Ammon's horn (tissue), 1 donor: ENCODE measurements around the gene BAIAP2L2.
A peak's percentile ranks its signal among the peaks of the same experiment; 100 is the strongest.
"Not testable (repeated sequence)": the region's sequence is repeated elsewhere in the genome, so short reads cannot be mapped to it uniquely, and the experiment has no call there.

Experiments used
- DNase-seq: peaks from one replicate; pipeline ENCODE4 v3.0.0-alpha.2; 2016; ENCODE audit warnings: low spot score

BAIAP2L2 gene

GRCh38 chr22:38038890-38039812, 71.3 kb downstream of the BAIAP2L2 start:
- DNase-seq = no peak

GRCh38 chr22:38038426-38038825, 72.1 kb downstream of the BAIAP2L2 start:
- peak; percentile 94 for DNase-seq

- not testable (repeated sequence) for DNase-seq
Measured at GRCh38 chr22:38037367-38038150, 72.9 kb downstream of the BAIAP2L2 start.

- no peak for DNase-seq
Measured at GRCh38 chr22:38036392-38037062, 74.0 kb downstream of the BAIAP2L2 start.

GRCh38 chr22:38035530-38035885, 75.0 kb downstream of the BAIAP2L2 start:
- no peak for DNase-seq
